SH-SY5Y (cell line): Measurements from ENCODE around the gene ITPR2.

Experiments used
- GATA2 ChIP-seq: IDR thresholded peaks from 2 replicates; pipeline ENCODE4 v1.6.1; 2011; ENCODE audit warnings: mild to moderate bottlenecking, low read depth, low read length
- GATA3 ChIP-seq: IDR thresholded peaks from 2 replicates; pipeline ENCODE4 v1.6.1; 2011; ENCODE audit warnings: low read depth, mild to moderate bottlenecking, low read length, moderate library complexity

ITPR2 gene

DNA sequence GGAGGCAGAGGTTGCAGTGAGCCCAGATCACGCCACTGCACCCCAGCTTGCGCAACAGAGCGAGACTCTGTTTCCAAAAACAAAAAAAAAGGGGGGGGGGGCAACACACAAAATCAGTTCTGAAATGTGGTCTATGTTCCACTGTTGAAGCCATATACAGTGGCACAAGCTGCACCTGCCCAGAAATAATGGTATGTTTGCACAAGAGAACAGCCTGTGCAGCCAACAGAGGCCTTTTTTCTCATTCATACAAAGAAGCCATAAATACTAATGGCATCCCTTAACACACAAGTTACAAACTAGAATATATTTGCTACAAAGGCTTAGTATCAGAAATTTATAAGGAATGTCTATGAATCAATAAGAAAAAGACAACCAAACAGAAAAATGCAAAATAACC lies 37.1 kb downstream of the ITPR2 start:
- TF ChIP-seq GATA3 (no peak), GATA2 (no peak)

DNA sequence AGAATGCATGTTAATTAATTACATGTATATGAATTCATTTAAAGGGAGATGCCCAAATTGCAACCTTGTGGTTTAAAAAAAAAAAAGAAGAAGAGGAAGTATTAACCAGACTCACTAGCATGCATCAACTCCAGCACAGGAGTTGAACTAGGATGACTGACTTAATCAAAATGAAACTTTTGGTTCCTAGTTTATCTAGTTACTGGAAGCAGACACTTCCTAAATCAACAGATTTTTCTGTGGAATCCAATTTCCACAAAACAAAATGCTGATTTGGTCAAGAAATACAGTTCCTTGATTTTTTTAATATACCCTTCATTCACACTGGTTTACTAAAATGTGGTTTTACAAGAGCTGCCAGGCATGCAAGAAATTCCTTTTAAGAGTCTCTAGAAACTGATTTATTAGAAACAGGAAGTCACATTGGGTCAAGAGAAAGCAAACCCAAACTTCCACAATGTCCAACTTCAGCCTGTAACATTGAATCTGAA lies 41.6 kb downstream of the ITPR2 start:
- TF ChIP-seq GATA2 (no peak), GATA3 (no peak)

DNA sequence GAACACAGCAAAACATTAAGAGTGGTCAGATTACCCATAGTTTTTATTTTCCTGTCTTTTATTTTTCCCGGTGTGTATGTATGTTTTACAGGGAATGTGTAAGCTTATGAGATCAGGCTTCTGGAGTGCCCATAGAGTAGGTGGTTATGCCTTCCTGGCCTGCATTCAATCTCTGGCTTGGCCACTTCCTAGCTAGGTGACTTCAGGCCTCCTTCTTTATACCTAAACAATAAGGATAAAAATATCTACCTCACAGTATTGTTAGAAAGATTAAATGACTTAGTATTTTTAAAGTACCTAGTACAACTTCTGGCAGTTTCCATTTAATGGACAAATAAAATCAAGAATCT lies 42.4 kb downstream of the ITPR2 start:
- TF ChIP-seq GATA3, result no peak
- TF ChIP-seq GATA2, result no peak

DNA sequence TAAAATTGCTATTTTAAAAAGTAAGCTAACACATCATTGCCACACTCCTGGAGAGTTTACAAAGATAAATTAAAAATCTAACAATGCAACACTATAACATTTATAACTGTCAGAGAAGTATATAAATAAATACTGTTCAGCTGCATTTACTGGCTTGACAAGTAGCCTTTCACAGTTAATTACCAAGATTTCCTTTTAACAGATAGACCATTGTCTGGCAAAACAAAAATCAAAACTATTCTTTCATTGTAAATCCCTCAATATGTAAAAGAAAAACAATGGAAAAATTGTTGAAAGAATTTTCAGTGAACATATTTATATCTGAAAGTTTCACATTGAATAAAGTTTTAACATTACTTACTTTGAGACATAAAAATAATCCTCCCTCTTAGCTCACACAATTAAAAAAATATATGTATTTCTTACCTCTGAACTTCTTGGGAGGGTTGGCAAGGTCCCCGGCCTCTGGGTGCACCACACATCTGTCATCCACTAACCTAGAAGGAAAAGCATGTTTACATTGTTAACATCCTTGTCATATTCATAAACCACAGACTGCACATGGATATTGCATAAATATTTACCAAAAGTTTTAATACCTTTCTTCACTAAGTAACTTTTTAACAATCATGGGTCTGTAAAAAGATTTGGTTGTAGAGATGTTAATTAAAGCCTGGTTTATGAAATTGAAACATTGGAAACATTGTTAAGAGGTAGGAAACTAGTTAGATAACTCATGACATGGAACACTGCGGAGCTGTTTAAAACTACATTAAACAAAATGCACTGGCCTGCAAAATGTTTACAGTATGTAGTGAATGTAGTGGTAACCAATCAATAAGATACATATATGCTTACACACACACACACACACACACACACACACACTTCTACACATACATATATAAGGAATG lies 43.0 kb downstream of the ITPR2 start:
- TF ChIP-seq GATA3 (no peak), GATA2 (no peak)

DNA sequence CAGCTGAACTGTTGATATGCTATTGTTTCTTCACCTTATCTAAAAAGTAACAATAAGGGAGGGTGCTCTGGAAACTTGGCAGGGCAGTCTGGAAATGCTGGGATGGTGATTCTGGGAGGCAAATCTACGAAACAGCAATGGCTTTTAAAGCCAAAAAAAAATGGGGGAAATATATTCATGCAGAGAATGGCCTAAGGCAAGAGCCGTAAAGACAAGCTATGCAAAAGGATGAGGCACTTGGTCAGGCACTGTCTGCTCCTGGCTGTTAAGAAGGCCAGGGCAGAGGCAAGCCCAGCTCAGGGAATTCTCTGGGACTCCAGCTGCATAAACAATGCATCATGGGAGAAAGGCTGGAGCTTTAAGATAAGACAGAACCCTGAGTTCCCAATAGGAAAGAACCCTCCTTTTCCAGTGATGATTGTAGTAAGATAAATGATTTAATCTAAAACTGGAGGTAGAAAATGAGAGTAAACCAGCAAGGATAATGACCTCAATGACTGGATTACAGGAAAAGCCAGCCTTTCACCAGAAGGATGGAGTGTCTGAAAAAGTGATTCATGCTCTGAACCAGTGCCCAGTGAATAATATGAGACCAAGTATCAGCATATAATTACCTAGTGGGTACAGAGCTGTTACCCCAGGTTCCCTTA lies 46.0 kb downstream of the ITPR2 start:
- TF ChIP-seq GATA3, result peak; percentile 40
- peak; percentile 76 for TF ChIP-seq GATA2

DNA sequence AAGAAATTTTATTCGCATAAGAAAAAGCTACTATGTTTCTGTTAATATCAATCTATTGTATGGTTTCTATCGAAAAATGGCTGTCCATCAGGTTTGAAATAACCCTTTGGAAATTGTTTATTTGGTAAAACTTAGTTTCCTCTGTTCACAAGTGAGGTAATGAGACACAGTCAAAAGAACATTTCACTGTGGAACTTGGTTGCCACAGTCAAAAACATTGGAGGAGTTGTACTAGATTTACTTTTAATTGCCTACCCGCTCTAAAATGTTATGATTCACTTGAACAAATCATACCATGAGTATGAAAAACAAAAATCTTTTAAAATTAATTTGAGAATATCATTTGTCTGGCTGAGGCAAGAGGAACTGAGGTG lies 46.5 kb downstream of the ITPR2 start:
- TF ChIP-seq GATA3 (no peak), GATA2 (no peak)

DNA sequence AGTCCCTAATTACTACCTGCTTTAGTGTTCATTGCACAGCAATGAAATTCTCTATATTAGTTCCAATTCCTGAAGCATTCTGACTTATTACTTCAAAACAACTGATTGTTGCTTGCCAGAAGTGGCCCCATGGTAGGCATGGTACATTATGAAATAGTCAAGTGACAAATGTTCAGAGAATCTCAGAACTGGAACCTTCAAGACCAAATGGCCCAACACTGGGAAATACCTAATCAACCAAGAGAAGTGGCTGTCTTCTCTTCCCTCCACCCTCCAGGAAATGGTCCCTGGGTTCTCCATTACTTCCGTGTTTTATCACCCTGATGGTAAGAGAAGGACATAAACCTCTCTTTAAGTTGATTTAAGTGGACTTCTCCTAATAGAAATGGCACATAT lies 49.9 kb downstream of the ITPR2 start:
- TF ChIP-seq GATA3, result no peak
- no peak for TF ChIP-seq GATA2

- TF ChIP-seq GATA2 (no peak), GATA3 (no peak)
Measured at GRCh38 chr12:26782372-26783130, 50.4 kb downstream of the ITPR2 start.

DNA sequence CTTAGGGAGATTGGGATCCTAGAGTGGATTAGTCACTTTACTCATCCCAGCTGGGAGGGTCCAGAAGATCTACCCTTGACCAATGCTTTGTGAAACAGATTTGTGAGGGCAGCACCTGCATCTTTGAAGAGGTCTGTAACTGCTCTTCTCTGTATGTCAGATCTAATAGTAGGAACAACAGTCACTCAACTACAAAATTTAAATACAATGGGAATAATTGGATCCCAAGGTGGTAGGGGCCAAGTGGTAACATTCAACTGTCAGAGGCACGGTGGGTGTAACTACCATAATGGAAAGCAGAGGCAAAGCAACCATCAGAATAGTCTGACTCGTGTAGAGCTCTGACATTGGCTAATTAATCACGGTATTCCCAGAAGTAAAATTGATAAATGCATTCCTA lies 55.8 kb downstream of the ITPR2 start:
- no peak for TF ChIP-seq GATA3
- TF ChIP-seq GATA2, result no peak

- no peak for TF ChIP-seq GATA2
- TF ChIP-seq GATA3, result no peak
Measured at GRCh38 chr12:26773313-26774104, 59.5 kb downstream of the ITPR2 start.

DNA sequence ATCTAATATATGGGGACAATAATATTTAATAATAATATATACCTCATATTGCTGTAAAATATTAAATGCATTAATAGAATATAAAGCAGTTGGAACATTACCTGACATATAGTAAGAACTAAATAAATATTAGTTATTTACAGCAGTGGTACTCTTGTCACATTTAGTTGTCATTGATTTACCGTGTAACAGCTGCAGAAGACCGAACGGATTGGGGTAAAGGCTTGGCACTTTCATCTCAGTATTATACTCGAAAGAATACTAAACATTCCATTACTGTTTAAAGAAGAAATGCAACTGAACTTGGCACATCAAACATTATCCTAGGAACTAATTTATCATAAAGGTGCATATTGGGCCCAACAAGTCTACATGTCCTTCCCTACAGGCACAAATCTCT lies 61.1 kb downstream of the ITPR2 start:
- TF ChIP-seq GATA3 (no peak), GATA2 (no peak)

DNA sequence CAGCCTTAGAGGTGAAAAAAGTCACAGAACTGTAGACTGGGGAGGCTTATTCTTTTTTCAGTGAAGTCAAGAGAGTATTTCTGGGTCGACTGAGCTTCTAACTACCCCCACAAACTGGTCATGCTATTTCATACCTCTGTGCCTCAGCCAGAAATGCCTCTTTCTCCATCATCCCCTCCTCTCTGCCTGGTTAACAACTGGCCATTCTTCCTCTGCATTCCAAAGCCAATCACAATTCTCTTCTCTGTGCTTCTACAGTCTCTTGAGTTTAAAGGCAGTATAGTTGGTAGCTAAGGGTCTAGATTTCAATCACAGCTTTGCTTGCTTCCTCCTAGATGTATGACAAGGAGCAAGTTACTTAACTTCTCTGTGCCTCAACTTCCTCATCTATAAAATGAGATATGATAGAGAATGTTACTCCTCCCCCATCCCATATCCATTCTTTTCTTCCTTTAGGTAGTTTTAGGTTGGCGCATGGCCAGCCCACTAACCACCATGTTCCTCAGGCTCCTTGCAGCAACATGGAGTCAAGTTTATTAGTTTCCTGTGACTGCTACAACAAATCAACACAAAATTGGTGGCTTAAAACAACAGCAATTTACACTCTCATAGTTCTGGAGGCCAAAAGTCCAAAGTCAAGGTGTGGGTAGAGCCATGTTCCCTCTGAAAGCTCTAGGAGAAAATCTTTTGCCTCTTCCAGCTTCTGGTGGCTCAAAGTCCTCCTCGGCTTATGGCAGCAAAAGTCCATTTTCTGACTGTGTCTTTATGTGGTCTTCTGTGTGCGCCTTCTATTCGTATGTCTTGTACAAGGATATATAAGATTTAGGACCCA lies 62.5 kb downstream of the ITPR2 start:
- TF ChIP-seq GATA2 (no peak), GATA3 (no peak)

- TF ChIP-seq GATA3, result no peak
- TF ChIP-seq GATA2, result no peak
Measured at GRCh38 chr12:26769611-26770010, 63.4 kb downstream of the ITPR2 start.
